Measurements from ENCODE around the gene ZCCHC7.

DNA sequence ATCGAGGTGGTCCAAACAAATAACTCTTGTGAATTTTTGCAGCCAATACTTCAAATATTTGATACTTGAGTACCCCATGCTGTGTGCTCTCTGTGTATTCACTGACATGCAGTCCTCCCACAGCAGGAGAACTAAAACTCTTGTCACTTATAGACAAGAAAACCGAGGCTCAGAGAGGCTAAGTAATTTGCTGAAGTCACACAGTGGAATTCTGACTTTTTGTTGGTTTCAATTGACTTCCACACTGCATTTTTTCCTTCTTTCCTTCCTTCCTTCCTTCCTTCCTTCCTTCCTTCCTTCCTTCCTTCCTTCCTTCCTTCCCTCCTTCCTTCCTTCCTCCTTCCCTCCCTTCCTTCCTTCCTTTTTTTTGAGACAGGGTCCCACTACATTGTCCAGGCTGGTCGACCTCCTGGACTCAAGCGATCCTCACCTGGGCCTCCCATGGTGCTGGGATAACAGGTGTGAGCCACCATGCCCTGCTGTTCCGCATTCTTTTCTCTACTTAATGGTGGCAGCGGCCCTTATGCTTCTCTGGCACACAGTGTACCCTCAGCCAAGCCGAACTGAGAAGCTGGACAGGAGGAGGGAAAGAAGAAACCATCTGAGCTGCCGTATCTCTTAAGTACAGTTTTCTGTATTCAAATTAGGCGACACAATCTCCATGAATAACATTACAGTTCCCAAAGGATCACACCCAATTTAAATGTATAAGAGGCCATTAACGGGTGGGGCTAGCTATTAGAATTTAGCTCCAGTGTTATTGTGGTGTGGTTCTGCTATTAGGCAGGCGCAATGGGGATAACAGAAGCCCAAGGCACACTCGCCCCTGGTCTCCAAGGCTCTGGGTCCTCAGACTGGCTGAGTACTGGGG is 263.7 kb downstream of the ZCCHC7 start:
- TF ChIP-seq NRF1 (IDR thresholded peaks at IDR 0.05; ENCODE audit: low read depth, low read length) (no peak), BRCA1 (IDR thresholded peaks at IDR 0.05; ENCODE audit: low read depth, low read length) (no peak), ZNF274 (IDR thresholded peaks at IDR 0.05; ENCODE audit: borderline replicate concordance, extremely low read depth, low read length) (no peak), SIN3A (conservative IDR thresholded peaks at IDR 0.05 in 1 of 2, IDR thresholded peaks at IDR 0.05 in 1 of 2; ENCODE audit: low read depth in 1 of 2, low read length in 2 of 2) (no peak), POLR2A (IDR thresholded peaks at IDR 0.05; ENCODE audit: control extremely low read depth in 1 of 2, low read depth in 2 of 2, low read length in 2 of 2) (no peak), CEBPB (IDR thresholded peaks at IDR 0.05; ENCODE audit: low read depth, low read length) (no peak), JUND (IDR thresholded peaks at IDR 0.05; ENCODE audit: low read length) (no peak), CTCF (IDR thresholded peaks at IDR 0.05; ENCODE audit: control extremely low read depth in 1 of 3, insufficient read depth in 1 of 3, low read depth in 1 of 3, low read length in 3 of 3) (no peak), CHD1 (IDR thresholded peaks at IDR 0.05; ENCODE audit: low read depth, low read length) (no peak)
